Heart right ventricle (tissue), 16 donors: Measurements from ENCODE around the gene DROSHA. TPM values are rescaled to one million over a fixed set of nuclear protein-coding genes. Genes with fewer than 3 reads are reported as not detected.

ENCODE experiments used
- ATAC-seq, 8 donors: fragments of 200-7000 bp; cut with Tn5 transposase; one replicate each; pipeline ENCODE4 v1.9.1; 2020; ENCODE audit warnings: mild to moderate bottlenecking in 8 of 8, moderate library complexity in 8 of 8, moderate number of reproducible peaks in 1 of 8
- DNase-seq, 2 donors: peaks; one replicate each; pipeline ENCODE4 v3.0.0-alpha.2; 2020
- H3K27ac ChIP-seq, 10 donors: fragments of 200-600 bp; sonication (generic) in 2 of 10; one replicate each; pipeline versions ENCODE4 v1.5.0 to v1.8.0; 2020 to 2022; ENCODE audit warnings: mild to moderate bottlenecking in 3 of 10
- H3K27me3 ChIP-seq, 7 donors: fragments of 200-600 bp; one replicate each; pipeline ENCODE4 v1.8.0; 2021 to 2022; ENCODE audit warnings: mild to moderate bottlenecking in 2 of 7
- H3K36me3 ChIP-seq, 9 donors: fragments of 200-600 bp; sonication (generic) in 1 of 9; one replicate each; pipeline versions ENCODE4 v1.5.0 to v1.8.0; 2020 to 2022; ENCODE audit warnings: mild to moderate bottlenecking in 2 of 9
- H3K4me1 ChIP-seq, 9 donors: fragments of 200-600 bp; sonication (generic) in 1 of 9; one replicate each; pipeline versions ENCODE4 v1.5.0 to v1.8.0; 2020 to 2022; ENCODE audit warnings: mild to moderate bottlenecking in 4 of 9
- H3K4me3 ChIP-seq, 10 donors: fragments of 200-600 bp; sonication (generic) in 2 of 10; one replicate each; pipeline versions ENCODE4 v1.5.0 to v1.8.0; 2020 to 2022; ENCODE audit warnings: mild to moderate bottlenecking in 7 of 10, moderate library complexity in 2 of 10
- H3K9me3 ChIP-seq, 11 donors: fragments of 200-600 bp in 10 of 11; sonication (generic) in 2 of 11; one replicate each; pipeline versions ENCODE4 v1.5.0 to v1.8.0; 2013 to 2022; ENCODE audit warnings: mild to moderate bottlenecking in 2 of 11, control low read depth in 1 of 11, moderate library complexity in 1 of 11
- CTCF ChIP-seq, 9 donors: fragments of 200-600 bp; sonication (generic) in 2 of 9; IDR thresholded peaks; one replicate each; pipeline versions ENCODE4 v1.5.0 to v1.8.0; 2021 to 2022; ENCODE audit warnings: antibody characterized with exemption in 9 of 9, mild to moderate bottlenecking in 5 of 9, moderate library complexity in 1 of 9
- WGBS, 2 donors: extraction: QIAGEN DNeasy Blood & Tissue Kit; methylation state at CpG; one replicate each; pipeline ENCODE4 v1.1.7; 2013; ENCODE audit warnings: inconsistent platforms in 1 of 2; 5-methylcytosine and 5-hydroxymethylcytosine counted together
- intact Hi-C, 10 donors: fragments of 100-400 bp; cut with DNase I; formaldehyde crosslinking; loops; one replicate each; pipeline versions ENCODE4 v1.11.1 to v1.14.2; 2022
- polyA plus RNA-seq, 2 donors: library from polyadenylated mRNA; stranded (reverse); fragments of 200-250 nt; gene quantifications; one replicate each; pipeline ENCODE4 v1.2.3, GENCODE V29; 2013
- total RNA-seq, 10 donors: library from RNA; stranded (reverse); fragmentation: NEBNext Ultra II Directional in 3 of 10; extraction: Animal tissue kit (Norgen Biotek cat#: 25700) in 3 of 10; gene quantifications; one replicate each; pipeline versions ENCODE4 v1.2.1 to v1.2.4, GENCODE V29; 2021 to 2023
- donor health status: Arrhythmogenic right ventricular cardiomyopathy.
- donor health status: ischemic (EF 13 %, LVEDD 7.1; RV severe dilation, severe dysfunction).
- donor health status: healthy with polysubstance abuse.
- donor health status: DM: no; HTN: yes; CAD: no.
- donor health status: DM: no; HTN: no; CAD: no.
- donor health status: ischemic (EF 25% LVEDD 6.9; RV normal size, moderate dysfunction).
- donor health status: ischemic (EF 25% LVEDD 5.7; RV mildly dilated, moderate dysfunction).
- donor health status: healthy.
- donor health status: DM: yes; HTN: yes; CAD: no.
- donor health status: Ischemic cardiomyopathy.
- donor health status: ischemic (EF 35%, LVEDD 5.7; RV mildly dilated, moderate dysfunction).
- donor health status: nonischemic (EF 11% LVEDD 7.7; RV severe dilation, severe dysfunction).
- donor health status: DM: yes; HTN: yes; CAD: no.
- donor health status: PGD.
- donor health status: ischemic (EF 29% LVEDD 5.4; RV normal size, mild dysfunction).
- donor health status: nonischemic (EF 23%, LVEDD 6.1; RV moderate dilation, normal function).

The DROSHA gene
- total and polyA plus RNA-seq, 12 donors: 29.8 to 47.6 (median 36.2) TPM

GRCh38 chr5:31436851-31437250, 95.0 kb downstream of the DROSHA start:
- Histone ChIP-seq H3K9me3 (no peaks in the 10 kb centered on the region), H3K27ac (no peak overlapping the region), H3K4me1 (no peaks in the 10 kb centered on the region), H3K27me3 (no peaks in the 10 kb centered on the region), H3K36me3 (peaks cover 0 to 70% (median 21%) of the 10 kb centered on the region in 9 donors), H3K4me3 (no peak overlapping the region)
- DNase-seq: no peak
- WGBS, 2 donors: 42 to 49% methylated on average over 1 of the region's 1 CpG
- no peak for TF ChIP-seq CTCF (IDR thresholded peaks at IDR 0.05)
- intact Hi-C loops: no loop called here
- ATAC-seq: no peak

GRCh38 chr5:31435730-31436129, 96.2 kb downstream of the DROSHA start:
- Histone ChIP-seq H3K36me3 (peaks cover 0 to 81% (median 19%) of the 10 kb centered on the region in 9 donors), H3K27me3 (no peaks in the 10 kb centered on the region), H3K9me3 (no peaks in the 10 kb centered on the region), H3K27ac (no peak overlapping the region), H3K4me3 (no peak overlapping the region), H3K4me1 (no peaks in the 10 kb centered on the region)
- no peak for TF ChIP-seq CTCF (IDR thresholded peaks at IDR 0.05)
- DNase-seq: no peak
- WGBS, 2 donors: 94 to 98% methylated on average over 4 of the region's 4 CpGs
- intact Hi-C loops: no loop called here
- no peak for ATAC-seq

GRCh38 chr5:31434898-31435297, 97.0 kb downstream of the DROSHA start:
- 77 to 83% methylated on average over 2 of the region's 2 CpGs for WGBS, 2 donors
- no peak overlapping the region for H3K4me3 ChIP-seq

GRCh38 chr5:31433229-31433628, 98.7 kb downstream of the DROSHA start:
- H3K36me3 ChIP-seq: peaks cover 0 to 94% (median 19%) of the 10 kb centered on the region in 9 donors
- DNase-seq: no peak
- no peak for ATAC-seq
- no peaks in the 10 kb centered on the region for H3K4me1 ChIP-seq
- H3K9me3 ChIP-seq: no peaks in the 10 kb centered on the region
- TF ChIP-seq CTCF (IDR thresholded peaks at IDR 0.05): no peak
- H3K4me3 ChIP-seq: no peak overlapping the region
- H3K27ac ChIP-seq: no peak overlapping the region
- WGBS, 2 donors: 97 to 99% methylated on average over 3 of the region's 3 CpGs
- H3K27me3 ChIP-seq: no peaks in the 10 kb centered on the region
- intact Hi-C loops: no loop called here

More at GRCh38 chr5:31434898-31435297, 97.0 kb downstream of the DROSHA start:
- Histone ChIP-seq H3K9me3 (no peaks in the 10 kb centered on the region), H3K27ac (no peak overlapping the region), H3K36me3 (peaks cover 0 to 89% (median 19%) of the 10 kb centered on the region in 9 donors), H3K27me3 (no peaks in the 10 kb centered on the region), H3K4me1 (no peaks in the 10 kb centered on the region)
- no peak for DNase-seq
- no peak for TF ChIP-seq CTCF (IDR thresholded peaks at IDR 0.05)
- ATAC-seq: no peak
- intact Hi-C loops: no loop called here
